DMS 273 treated with DMSO at 0.1 percent for 48 hours (cell line): ENCODE data around the gene ACVR2B.

Experiments
- DNase-seq: peaks from one replicate; lab custom pipeline; 2025; lab: John Stamatoyannopoulos, UW

Gene ACVR2B

GRCh38 chr3:38458796-38459498 lies 5.3 kb downstream of the ACVR2B start:
- peak; percentile 19 for DNase-seq

GRCh38 chr3:38459499-38460048 lies 5.9 kb downstream of the ACVR2B start:
- DNase-seq = no peak

- DNase-seq = no peak
These were observed 6.9 kb downstream of the ACVR2B start for GRCh38 chr3:38460377-38461270.

GRCh38 chr3:38465588-38466154 lies 12.0 kb downstream of the ACVR2B start:
- no peak for DNase-seq

- DNase-seq = no peak
These were observed 15.1 kb downstream of the ACVR2B start for GRCh38 chr3:38468765-38469164.

- DNase-seq = no peak
These were observed 16.2 kb downstream of the ACVR2B start for GRCh38 chr3:38469852-38470251.

GRCh38 chr3:38471260-38471857 lies 17.7 kb downstream of the ACVR2B start:
- no peak for DNase-seq

- no peak for DNase-seq
These were observed 18.7 kb downstream of the ACVR2B start for GRCh38 chr3:38472342-38472741.

GRCh38 chr3:38473229-38473628 lies 19.5 kb downstream of the ACVR2B start:
- DNase-seq = no peak

- no peak for DNase-seq
These were observed 21.4 kb downstream of the ACVR2B start for GRCh38 chr3:38474928-38475605.

GRCh38 chr3:38475716-38476115 lies 22.0 kb downstream of the ACVR2B start:
- no peak for DNase-seq

GRCh38 chr3:38476157-38476756 lies 22.6 kb downstream of the ACVR2B start:
- DNase-seq = no peak

GRCh38 chr3:38477057-38477820 lies 23.5 kb downstream of the ACVR2B start:
- DNase-seq = no peak

GRCh38 chr3:38477839-38478450 lies 24.3 kb downstream of the ACVR2B start:
- no peak for DNase-seq

- no peak for DNase-seq
These were observed 25.2 kb downstream of the ACVR2B start for GRCh38 chr3:38478901-38479300.

- DNase-seq = no peak
These were observed 25.9 kb downstream of the ACVR2B start for GRCh38 chr3:38479431-38480092.

- DNase-seq = no peak
These were observed 26.4 kb downstream of the ACVR2B start for GRCh38 chr3:38480093-38480445.

GRCh38 chr3:38480930-38481329 lies 27.2 kb downstream of the ACVR2B start:
- DNase-seq = no peak

- DNase-seq = no peak
These were observed 29.3 kb downstream of the ACVR2B start for GRCh38 chr3:38482951-38483350.

GRCh38 chr3:38487323-38487722 lies 33.6 kb downstream of the ACVR2B start:
- no peak for DNase-seq
